ENCODE results near the gene CFAP69. TPM values are rescaled to one million over a fixed set of nuclear protein-coding genes. Genes with fewer than 3 reads are reported as not detected.
A peak's percentile ranks its signal among the peaks of the same experiment; 100 is the strongest.

Gene CFAP69
- total and polyA plus RNA-seq, 7 donors: 0.55 to 4.9 (median 1.7) TPM

DNA sequence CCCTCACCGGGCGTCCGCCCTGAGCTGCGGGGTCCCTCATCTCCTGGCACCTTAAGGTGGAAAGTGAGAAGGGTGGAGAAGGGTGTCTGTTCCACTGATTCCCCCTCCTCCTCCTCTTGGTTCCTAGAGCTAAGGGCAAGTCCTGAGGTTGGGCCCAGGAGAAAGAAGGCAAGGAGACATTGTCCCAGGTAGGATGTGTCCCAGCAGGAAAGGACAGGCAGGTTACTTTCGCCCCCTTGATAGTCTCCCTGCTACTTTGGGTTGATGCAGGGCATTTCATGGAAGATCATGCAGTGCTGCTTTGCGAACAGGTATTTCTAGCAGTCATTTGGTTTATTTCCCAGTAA lies 32.9 kb upstream of the CFAP69 start:
- intact Hi-C loops (cut with DNase I): no loop called here

DNA sequence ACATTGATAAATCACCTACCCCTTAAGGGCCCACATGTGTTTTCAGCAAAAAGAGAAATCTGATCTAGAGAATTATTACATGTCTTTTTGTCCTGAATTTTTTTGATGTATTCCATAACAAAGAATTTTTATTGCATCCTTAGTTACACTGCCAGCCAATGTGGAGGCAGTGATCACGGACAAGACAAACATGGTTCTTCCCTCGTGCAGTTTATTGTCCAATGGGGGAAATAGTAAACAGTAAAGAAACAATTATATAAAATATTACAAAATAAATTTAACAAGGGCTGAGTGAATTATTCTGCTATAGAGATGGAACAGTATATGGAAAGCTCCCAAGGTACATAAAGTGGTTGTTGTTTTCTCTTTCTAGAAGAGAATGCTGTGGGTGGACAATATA lies 31.5 kb upstream of the CFAP69 start:
- TF ChIP-seq, protein P1, sequence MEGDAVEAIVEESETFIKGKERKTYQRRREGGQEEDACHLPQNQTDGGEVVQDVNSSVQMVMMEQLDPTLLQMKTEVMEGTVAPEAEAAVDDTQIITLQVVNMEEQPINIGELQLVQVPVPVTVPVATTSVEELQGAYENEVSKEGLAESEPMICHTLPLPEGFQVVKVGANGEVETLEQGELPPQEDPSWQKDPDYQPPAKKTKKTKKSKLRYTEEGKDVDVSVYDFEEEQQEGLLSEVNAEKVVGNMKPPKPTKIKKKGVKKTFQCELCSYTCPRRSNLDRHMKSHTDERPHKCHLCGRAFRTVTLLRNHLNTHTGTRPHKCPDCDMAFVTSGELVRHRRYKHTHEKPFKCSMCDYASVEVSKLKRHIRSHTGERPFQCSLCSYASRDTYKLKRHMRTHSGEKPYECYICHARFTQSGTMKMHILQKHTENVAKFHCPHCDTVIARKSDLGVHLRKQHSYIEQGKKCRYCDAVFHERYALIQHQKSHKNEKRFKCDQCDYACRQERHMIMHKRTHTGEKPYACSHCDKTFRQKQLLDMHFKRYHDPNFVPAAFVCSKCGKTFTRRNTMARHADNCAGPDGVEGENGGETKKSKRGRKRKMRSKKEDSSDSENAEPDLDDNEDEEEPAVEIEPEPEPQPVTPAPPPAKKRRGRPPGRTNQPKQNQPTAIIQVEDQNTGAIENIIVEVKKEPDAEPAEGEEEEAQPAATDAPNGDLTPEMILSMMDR (IDR thresholded peaks at IDR 0.05): no peak
- Histone ChIP-seq H3K9me3 (no peaks in the 10 kb centered on the region), H3K4me1 (no peaks in the 10 kb centered on the region), H3K27me3 (ENCODE audit: insufficient read depth in 3 of 3, low read length in 2 of 3) (peaks cover 0 to 3% (median 0%) of the 10 kb centered on the region in 3 donors), H3K27ac (no peak overlapping the region), H3K4me3 (peak overlapping the region; percentile 73), H3K36me3 (ENCODE audit: insufficient read depth in 1 of 2, low read depth in 1 of 2) (no peaks in the 10 kb centered on the region)
- DNase-seq: no peak
- ATAC-seq: no peak
- intact Hi-C loops (cut with DNase I): no loop called here
- WGBS, 3 donors: 60 to 77% (median 74%) methylated on average over 2 of the region's 2 CpGs

More for the DNA sequence above, 32.9 kb upstream of the CFAP69 start:
- no peak for ATAC-seq
- peak overlapping the region; percentile 73 for H3K4me3 ChIP-seq
- 21 to 28% (median 24%) methylated on average over 6 of the region's 6 CpGs for WGBS, 3 donors
- no peaks in the 10 kb centered on the region for H3K36me3 ChIP-seq (ENCODE audit: insufficient read depth in 1 of 2, low read depth in 1 of 2)
- H3K4me1 ChIP-seq: no peaks in the 10 kb centered on the region
- H3K27ac ChIP-seq: peak overlapping the region; percentile 15
- TF ChIP-seq, protein P1 (IDR thresholded peaks at IDR 0.05): no peak
- no peak for DNase-seq
- no peaks in the 10 kb centered on the region for H3K9me3 ChIP-seq
- peaks cover 0 to 3% (median 0%) of the 10 kb centered on the region in 3 donors for H3K27me3 ChIP-seq (ENCODE audit: insufficient read depth in 3 of 3, low read length in 2 of 3)

DNA sequence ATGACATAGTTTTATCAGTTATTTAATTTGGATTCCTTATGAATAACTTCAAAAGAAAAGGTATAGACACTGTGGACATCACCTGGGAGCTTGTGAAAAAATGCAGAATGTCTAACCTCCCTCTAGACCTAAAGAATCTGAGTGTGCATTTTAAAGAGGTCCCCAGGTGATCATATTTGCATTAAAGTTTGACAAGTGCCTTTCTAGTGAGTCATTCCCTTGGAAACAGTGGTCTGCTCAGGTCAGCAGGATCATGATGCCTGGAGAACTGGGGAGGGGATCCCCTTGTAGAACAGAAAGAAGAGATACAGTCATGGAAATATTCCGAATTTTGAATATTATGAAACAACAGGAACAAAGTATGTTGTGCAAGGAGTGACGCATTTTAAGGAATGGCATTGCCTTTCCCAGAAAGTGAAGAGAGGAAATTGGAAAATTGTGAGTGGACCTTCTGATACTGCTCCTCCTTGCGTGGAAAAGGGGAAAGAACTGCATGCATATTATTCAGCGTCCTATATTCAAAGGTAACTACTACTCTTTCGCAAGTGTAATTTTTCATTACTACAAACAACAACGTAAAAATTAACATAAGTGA lies 28.8 kb upstream of the CFAP69 start:
- Histone ChIP-seq H3K4me3 (no peak overlapping the region), H3K4me1 (no peaks in the 10 kb centered on the region), H3K27me3 (ENCODE audit: insufficient read depth in 3 of 3, low read length in 2 of 3) (peaks cover 0 to 3% (median 0%) of the 10 kb centered on the region in 3 donors), H3K36me3 (ENCODE audit: insufficient read depth in 1 of 2, low read depth in 1 of 2) (no peaks in the 10 kb centered on the region), H3K9me3 (no peaks in the 10 kb centered on the region), H3K27ac (no peak overlapping the region)
- no peak for DNase-seq
- WGBS, 3 donors: 85 to 92% (median 90%) methylated on average over 6 of the region's 6 CpGs
- intact Hi-C loops (cut with DNase I): no loop called here
- TF ChIP-seq, protein P1 (IDR thresholded peaks at IDR 0.05): no peak
- ATAC-seq: no peak

DNA sequence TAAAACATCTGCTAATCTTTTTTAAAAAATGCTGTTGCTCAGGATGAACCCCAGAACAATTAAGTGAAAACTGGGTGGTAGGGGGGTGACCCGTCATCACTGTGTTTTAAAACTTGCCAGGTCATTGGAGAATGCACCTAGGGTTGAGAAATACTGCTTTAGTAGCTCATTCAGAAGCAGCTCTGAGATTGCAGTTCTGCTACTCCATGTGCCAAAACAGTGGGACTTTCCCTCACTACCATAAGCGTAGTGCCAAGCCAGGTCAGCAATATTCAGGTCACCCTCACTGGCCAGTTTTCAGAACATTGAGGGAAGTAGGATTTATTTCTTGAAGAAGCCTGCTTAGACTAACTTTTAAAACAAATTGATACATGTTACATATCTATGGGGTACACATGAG lies 28.2 kb upstream of the CFAP69 start:
- H3K4me1 ChIP-seq: no peaks in the 10 kb centered on the region
- H3K4me3 ChIP-seq: no peak overlapping the region
- H3K27ac ChIP-seq: no peak overlapping the region
- intact Hi-C loops (cut with DNase I): no loop called here
- no peaks in the 10 kb centered on the region for H3K9me3 ChIP-seq
- 69 to 77% (median 75%) methylated on average over 2 of the region's 2 CpGs for WGBS, 3 donors
- DNase-seq (no peak), ATAC-seq (no peak)
- TF ChIP-seq, protein P1 (IDR thresholded peaks at IDR 0.05): no peak
- no peaks in the 10 kb centered on the region for H3K36me3 ChIP-seq (ENCODE audit: insufficient read depth in 1 of 2, low read depth in 1 of 2)
- peaks cover 0 to 3% (median 0%) of the 10 kb centered on the region in 3 donors for H3K27me3 ChIP-seq (ENCODE audit: insufficient read depth in 3 of 3, low read length in 2 of 3)

DNA sequence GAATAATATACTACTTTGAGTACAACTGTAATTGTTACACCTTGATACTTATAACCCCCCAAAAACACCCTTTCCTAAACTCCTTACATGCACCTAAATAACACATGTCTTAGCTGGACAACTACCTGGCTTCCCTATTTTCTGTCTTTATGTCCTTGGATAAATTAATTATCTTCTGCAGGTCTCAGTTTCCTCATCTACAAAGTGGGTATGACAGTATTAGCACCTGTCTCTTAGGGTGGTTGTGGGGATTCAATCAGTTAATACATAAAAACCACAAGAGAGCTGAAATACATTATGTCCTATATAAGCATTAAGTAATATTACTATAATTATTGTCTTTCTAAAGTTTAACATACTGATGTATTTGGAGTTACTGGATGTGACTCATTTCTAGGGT lies 22.6 kb upstream of the CFAP69 start:
- H3K9me3 ChIP-seq: no peaks in the 10 kb centered on the region
- intact Hi-C loops (cut with DNase I): no loop called here
- no peak overlapping the region for H3K4me3 ChIP-seq
- ATAC-seq (no peak), DNase-seq (no peak)
- H3K27ac ChIP-seq: no peak overlapping the region
- H3K4me1 ChIP-seq: no peaks in the 10 kb centered on the region
- H3K36me3 ChIP-seq (ENCODE audit: insufficient read depth in 1 of 2, low read depth in 1 of 2): no peaks in the 10 kb centered on the region
- TF ChIP-seq, protein P1 (IDR thresholded peaks at IDR 0.05): no peak
- H3K27me3 ChIP-seq (ENCODE audit: insufficient read depth in 3 of 3, low read length in 2 of 3): peaks cover 0 to 2% (median 0%) of the 10 kb centered on the region in 3 donors

All from psoas muscle (tissue), 8 donors.